K562 (cell line): Measurements from ENCODE around the gene PRIM1. TPM values are rescaled to one million over a fixed set of nuclear protein-coding genes. Genes with fewer than 3 reads are reported as not detected.

Experiments used
- CBX8 ChIP-seq: fragments of 200-600 bp; sonication (generic); IDR thresholded peaks from 2 replicates; pipeline ENCODE4 v1.6.1; 2012; ENCODE audit warnings: borderline replicate concordance, mixed run types, low read depth, mild to moderate bottlenecking, moderate library complexity, mixed read lengths, low read length, control low read depth, inconsistent platforms; ENCODE audit not compliant: poor library complexity, severe bottlenecking; ENCODE audit errors: extremely low read depth
- CREB1 ChIP-seq, 2 experiments: sonication (generic) in 1 of 2; formaldehyde crosslinking in 1 of 2; IDR thresholded peaks; 2 replicates each; pipeline versions ENCODE4 v1.6.1 to v1.8.0; 2012 to 2022; ENCODE audit warnings: inconsistent platforms in 1 of 2, mild to moderate bottlenecking in 1 of 2, missing genetic modification reagents in 1 of 2, moderate library complexity in 1 of 2
- ELK3 ChIP-seq: fragments of 450-650 bp; formaldehyde crosslinking; IDR thresholded peaks from 2 replicates; pipeline ENCODE4 v1.4.0; 2020; ENCODE audit warnings: mild to moderate bottlenecking
- JUN ChIP-seq, 2 experiments: sonication (generic) in 1 of 2; formaldehyde crosslinking in 1 of 2; IDR thresholded peaks; 2 replicates each; pipeline versions ENCODE4 v1.6.1 to v1.8.0; 2012 to 2022; ENCODE audit warnings: borderline replicate concordance in 2 of 2, mild to moderate bottlenecking in 2 of 2, improper control_type of control experiment in 1 of 2, low read depth in 1 of 2, low read length in 1 of 2, missing genetic modification reagents in 1 of 2
- MAFK ChIP-seq: IDR thresholded peaks from 2 replicates; pipeline ENCODE4 v1.6.1; 2011; ENCODE audit warnings: low read length, improper control_type of control experiment
- PKNOX1 ChIP-seq: fragments of 450-650 bp; IDR thresholded peaks from 2 replicates; pipeline ENCODE4 v1.6.1; 2016
- POLR2B ChIP-seq: fragments of 450-650 bp; IDR thresholded peaks from 2 replicates; pipeline ENCODE4 v1.6.1; 2018; ENCODE audit warnings: low read depth; ENCODE audit not compliant: partially characterized antibody
- RB1 ChIP-seq: fragments of 450-650 bp; IDR thresholded peaks from 2 replicates; pipeline ENCODE4 v1.6.1; 2017; ENCODE audit warnings: low read depth, mild to moderate bottlenecking
- SNAPC5 ChIP-seq: fragments of 250-450 bp; sonication (Bioruptor Pico); IDR thresholded peaks from 2 replicates; pipeline ENCODE4 v1.8.0; 2021; ENCODE audit warnings: moderate library complexity, mild to moderate bottlenecking, inconsistent platforms
- STAT6 ChIP-seq: sonication (generic); formaldehyde crosslinking; IDR thresholded peaks from 2 replicates; pipeline ENCODE4 v1.8.1; 2023; ENCODE audit warnings: mild to moderate bottlenecking, missing genetic modification reagents
- TAF7 ChIP-seq: fragments of 450-650 bp; IDR thresholded peaks from 2 replicates; pipeline ENCODE4 v1.6.1; 2016; ENCODE audit warnings: missing genetic modification characterization, missing compliant biosample characterization
- TRIM28 ChIP-seq: fragments of 450-650 bp; IDR thresholded peaks from 2 replicates; pipeline ENCODE4 v1.6.1; 2017
- ZBTB11 ChIP-seq, 3 experiments: fragments of 200-800 bp in 1 of 3; fragments of 250-450 bp in 1 of 3; fragments of 450-650 bp in 1 of 3; sonication (Bioruptor Pico) in 1 of 3; sonication (Bioruptor generic) in 1 of 3; formaldehyde crosslinking in 1 of 3; IDR thresholded peaks; 2 replicates each; pipeline versions ENCODE4 v1.6.1 to v1.8.0; 2016 to 2022; ENCODE audit warnings: mild to moderate bottlenecking in 2 of 3, missing genetic modification characterization in 2 of 3, missing compliant biosample characterization in 1 of 3, moderate library complexity in 1 of 3
- ZFP36 ChIP-seq: fragments of 150-350 bp; IDR thresholded peaks from 2 replicates; pipeline ENCODE4 v1.6.1; 2018; ENCODE audit warnings: low read length, low read depth; ENCODE audit not compliant: partially characterized antibody
- ZNF324 ChIP-seq: fragments of 250-450 bp; sonication (Bioruptor Pico); IDR thresholded peaks from 2 replicates; pipeline ENCODE4 v1.4.0; 2020; ENCODE audit warnings: mild to moderate bottlenecking
- ZNF830 ChIP-seq: fragments of 250-450 bp; sonication (Bioruptor Pico); IDR thresholded peaks from 2 replicates; pipeline ENCODE4 v1.5.0; 2021; ENCODE audit warnings: mild to moderate bottlenecking
- polyA plus RNA-seq, 8 experiments: library from polyadenylated mRNA; depleted of rRNA in 4 of 8; stranded (reverse) in 5 of 8; unstranded in 3 of 8; fragments of >200 nt; fragmentation: Nextera tagmentation in 2 of 8; fragmentation: Illumina TruSeq in 1 of 8; extraction: Ambion mirVana in 2 of 8; extraction: Trizol in 1 of 8; gene quantifications; 2 replicates each; pipeline versions ENCODE4 v1.2.1 to v1.2.3, GENCODE V29; 2011 to 2014; ENCODE audit warnings: inconsistent platforms in 1 of 8, missing spikeins in 1 of 8
- total RNA-seq, 7 experiments: library from RNA; depleted of rRNA in 6 of 7; stranded (reverse); fragments of >200 nt in 6 of 7; fragmentation: Illumina TruSeq in 2 of 7; extraction: Trizol in 2 of 7; gene quantifications; 2 replicates each; pipeline versions ENCODE4 v1.2.1 to v1.2.3, GENCODE V29; 2011 to 2021; ENCODE audit warnings: low replicate concordance in 1 of 7

Gene PRIM1
- total and polyA plus RNA-seq, 9 of the 15 experiments (the other 6 are each of a cell fraction or from before 2014, with no cell fraction given): 67.2 to 179 (median 140) TPM

- no peak for TF ChIP-seq SNAPC5 (CRISPR knock-in tag)
- TF ChIP-seq ZFP36: no peak
- TF ChIP-seq STAT6 (CRISPR knock-in tag): no peak
- TF ChIP-seq CBX8: no peak
- 0 out of 2 replicates have a peak, but pooled peaks have one; percentile 15 for TF ChIP-seq PKNOX1
- peak; percentile 60; the same call in 1 of the 2 replicates for TF ChIP-seq TRIM28
- TF ChIP-seq POLR2B: peak; percentile 94
- peak; percentile 96 for TF ChIP-seq CREB1 (IDR thresholded peaks at IDR 0.05)
- peak; percentile 93 for TF ChIP-seq CREB1 (CRISPR knock-in tag; IDR thresholded peaks at IDR 0.05)
- peak; percentile 89 for TF ChIP-seq MAFK
- peak; percentile 32; the same call in 1 of the 2 replicates for TF ChIP-seq JUN (IDR thresholded peaks at IDR 0.05; ENCODE audit: borderline replicate concordance, low read depth, low read length)
- no peak; the same call in 1 of the 2 replicates for TF ChIP-seq JUN (CRISPR knock-in tag; IDR thresholded peaks at IDR 0.05; ENCODE audit: borderline replicate concordance)
- TF ChIP-seq ZNF830 (CRISPR knock-in tag): no peak
- TF ChIP-seq ZBTB11 (CRISPR knock-in tag; IDR thresholded peaks at IDR 0.05): peak in 1 of 3 experiments; percentile 42; a peak in 1 of 6 replicates
- no peak for TF ChIP-seq ZNF324 (CRISPR knock-in tag)
- TF ChIP-seq ELK3: no peak
- peak; percentile 62; the same call in 1 of the 2 replicates for TF ChIP-seq RB1
- TF ChIP-seq TAF7 (tag): peak; percentile 93
Measured at GRCh38 chr12:56688129-56688845, 63.8 kb downstream of the PRIM1 start, which contains the start of gene PTGES3 (continued).
